HG03342 (cell line): Measurements from ENCODE around the gene DNAH10.

Source experiments
- ATAC-seq: cut with Tn5 transposase; IDR thresholded peaks from one replicate; pipeline ENCODE4 v1.9.1; 2021; ENCODE audit warnings: mild to moderate bottlenecking, moderate library complexity; ENCODE audit not compliant: unreplicated experiment

DNAH10 gene, protein sequence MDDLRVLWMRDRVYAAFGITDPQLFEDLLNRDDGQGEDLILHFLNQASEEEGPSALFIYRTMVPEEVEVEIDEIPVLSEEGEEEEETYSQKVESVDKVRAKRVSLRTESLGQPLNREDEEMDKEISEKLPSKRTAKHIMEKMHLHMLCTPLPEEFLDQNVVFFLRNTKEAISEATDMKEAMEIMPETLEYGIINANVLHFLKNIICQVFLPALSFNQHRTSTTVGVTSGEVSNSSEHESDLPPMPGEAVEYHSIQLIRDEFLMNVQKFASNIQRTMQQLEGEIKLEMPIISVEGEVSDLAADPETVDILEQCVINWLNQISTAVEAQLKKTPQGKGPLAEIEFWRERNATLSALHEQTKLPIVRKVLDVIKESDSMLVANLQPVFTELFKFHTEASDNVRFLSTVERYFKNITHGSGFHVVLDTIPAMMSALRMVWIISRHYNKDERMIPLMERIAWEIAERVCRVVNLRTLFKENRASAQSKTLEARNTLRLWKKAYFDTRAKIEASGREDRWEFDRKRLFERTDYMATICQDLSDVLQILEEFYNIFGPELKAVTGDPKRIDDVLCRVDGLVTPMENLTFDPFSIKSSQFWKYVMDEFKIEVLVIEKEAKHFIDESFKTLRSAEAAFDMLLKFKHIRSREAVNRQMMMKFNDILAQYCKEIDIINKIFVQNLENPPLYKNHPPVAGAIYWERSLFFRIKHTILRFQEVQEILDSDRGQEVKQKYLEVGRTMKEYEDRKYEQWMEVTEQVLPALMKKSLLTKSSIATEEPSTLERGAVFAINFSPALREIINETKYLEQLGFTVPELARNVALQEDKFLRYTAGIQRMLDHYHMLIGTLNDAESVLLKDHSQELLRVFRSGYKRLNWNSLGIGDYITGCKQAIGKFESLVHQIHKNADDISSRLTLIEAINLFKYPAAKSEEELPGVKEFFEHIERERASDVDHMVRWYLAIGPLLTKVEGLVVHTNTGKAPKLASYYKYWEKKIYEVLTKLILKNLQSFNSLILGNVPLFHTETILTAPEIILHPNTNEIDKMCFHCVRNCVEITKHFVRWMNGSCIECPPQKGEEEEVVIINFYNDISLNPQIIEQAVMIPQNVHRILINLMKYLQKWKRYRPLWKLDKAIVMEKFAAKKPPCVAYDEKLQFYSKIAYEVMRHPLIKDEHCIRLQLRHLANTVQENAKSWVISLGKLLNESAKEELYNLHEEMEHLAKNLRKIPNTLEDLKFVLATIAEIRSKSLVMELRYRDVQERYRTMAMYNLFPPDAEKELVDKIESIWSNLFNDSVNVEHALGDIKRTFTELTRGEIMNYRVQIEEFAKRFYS (N-terminal part only)

GRCh38 chr12:123761841-123762714 lies at the start of gene DNAH10:
TSS of gene DNAH10 (plus strand) at chr12:123762301. CDS start at chr12:123762337, 36 bp downstream.
- ATAC-seq, result peak; percentile 64

GRCh38 chr12:123712780-123713319 lies 49.3 kb upstream of the DNAH10 start:
- ATAC-seq, result no peak

- no peak for ATAC-seq
Measured at GRCh38 chr12:123713398-123713797, 48.7 kb upstream of the DNAH10 start.

DNA sequence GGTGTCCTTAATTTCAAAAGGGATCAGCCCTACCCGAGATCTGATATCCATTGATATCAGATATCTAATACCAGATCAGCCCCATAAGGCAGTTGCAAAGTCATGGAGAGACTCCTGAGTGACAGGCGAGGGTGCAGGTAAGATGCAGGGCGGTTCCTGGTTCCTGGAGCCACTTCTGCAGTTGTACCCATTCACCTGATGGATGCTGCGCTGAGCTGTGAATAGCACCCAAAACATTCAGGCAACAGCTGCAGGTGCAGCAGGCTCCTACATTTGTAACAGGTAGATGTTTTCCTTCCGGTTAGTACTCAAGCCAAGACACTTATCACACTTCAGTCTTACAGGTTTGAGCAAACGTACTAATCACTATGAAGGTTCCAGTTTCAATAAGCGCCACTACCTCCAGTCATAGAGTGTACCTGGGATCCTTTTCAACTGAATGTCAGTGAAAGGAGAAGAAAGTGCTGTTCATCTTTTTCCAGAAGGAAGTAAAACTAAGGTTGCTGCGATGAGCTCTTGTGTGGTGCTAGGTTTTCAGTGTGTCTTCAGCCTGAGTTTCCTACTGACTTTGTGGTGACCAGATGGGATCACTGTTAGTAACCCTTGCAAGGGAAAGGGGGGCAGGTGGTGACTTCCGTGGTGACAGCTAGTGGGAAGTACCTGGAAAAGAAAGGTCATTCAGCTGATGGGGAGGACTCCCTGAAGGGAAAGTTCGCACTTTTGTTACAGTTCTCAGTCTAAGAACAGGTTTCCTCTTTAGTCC lies 48.1 kb upstream of the DNAH10 start:
- no peak for ATAC-seq

DNA sequence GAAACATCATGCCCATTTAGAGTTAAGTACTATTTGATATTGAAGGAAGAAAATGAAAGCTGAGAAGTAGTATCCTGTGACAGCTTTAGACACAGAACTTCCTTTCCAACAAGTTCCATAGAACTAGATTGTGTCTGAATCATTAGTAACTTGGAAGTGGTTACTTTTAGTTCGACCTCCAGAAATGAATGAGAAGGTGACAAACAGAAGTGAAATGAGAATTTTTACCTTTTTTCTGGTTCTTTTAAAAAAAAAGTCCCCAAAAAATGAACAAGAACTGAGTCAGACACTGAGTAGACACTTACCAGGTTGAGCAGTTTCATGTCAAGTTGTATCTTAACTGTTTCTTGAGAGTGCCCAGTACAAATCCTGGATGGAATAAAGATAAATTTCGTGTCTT lies 46.9 kb upstream of the DNAH10 start:
- no peak for ATAC-seq

DNA sequence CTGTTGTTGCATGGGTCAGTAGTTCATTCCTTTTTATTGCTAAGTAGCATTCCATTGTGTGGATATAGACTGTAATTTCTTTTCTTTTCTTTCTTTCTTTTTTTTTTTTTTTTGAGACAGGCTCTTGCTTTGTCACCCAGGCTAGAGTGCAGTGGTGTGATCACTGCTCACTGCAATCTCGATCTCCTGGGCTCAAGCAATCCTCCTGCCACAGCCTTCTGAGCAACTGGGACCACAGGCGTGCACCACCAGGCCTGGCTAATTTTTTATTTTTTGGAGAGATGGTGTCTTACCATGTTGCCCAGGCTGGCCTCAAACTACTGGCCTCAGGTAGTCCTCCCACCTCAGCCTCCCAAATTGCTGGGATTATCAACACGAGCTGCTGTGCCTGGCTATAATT lies 44.8 kb upstream of the DNAH10 start:
- ATAC-seq, result no peak

GRCh38 chr12:123720141-123720814 lies 41.8 kb upstream of the DNAH10 start:
- no peak for ATAC-seq

DNA sequence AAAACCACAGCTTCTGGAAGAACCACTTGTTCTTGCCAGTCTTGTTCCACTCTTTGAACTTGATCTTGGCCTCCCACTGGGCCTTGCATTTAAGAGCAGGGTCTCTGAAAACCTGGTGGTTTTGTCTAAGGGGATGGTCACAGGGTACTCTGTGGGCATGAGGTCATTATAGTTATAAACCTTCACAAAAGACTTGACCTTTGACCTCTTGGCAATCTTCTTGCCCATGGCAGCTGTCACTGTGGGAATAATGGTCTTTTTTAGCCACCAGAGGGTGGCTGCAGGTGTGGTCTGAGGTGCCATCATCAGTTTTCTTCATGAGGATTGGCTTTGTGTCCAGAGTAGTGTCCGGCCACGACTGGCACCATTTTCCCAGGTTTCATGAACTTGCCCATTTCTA lies 40.9 kb upstream of the DNAH10 start:
- no peak for ATAC-seq

- no peak for ATAC-seq
Measured at GRCh38 chr12:123723011-123723410, 39.1 kb upstream of the DNAH10 start.

GRCh38 chr12:123723765-123724164 lies 38.3 kb upstream of the DNAH10 start:
- no peak for ATAC-seq

DNA sequence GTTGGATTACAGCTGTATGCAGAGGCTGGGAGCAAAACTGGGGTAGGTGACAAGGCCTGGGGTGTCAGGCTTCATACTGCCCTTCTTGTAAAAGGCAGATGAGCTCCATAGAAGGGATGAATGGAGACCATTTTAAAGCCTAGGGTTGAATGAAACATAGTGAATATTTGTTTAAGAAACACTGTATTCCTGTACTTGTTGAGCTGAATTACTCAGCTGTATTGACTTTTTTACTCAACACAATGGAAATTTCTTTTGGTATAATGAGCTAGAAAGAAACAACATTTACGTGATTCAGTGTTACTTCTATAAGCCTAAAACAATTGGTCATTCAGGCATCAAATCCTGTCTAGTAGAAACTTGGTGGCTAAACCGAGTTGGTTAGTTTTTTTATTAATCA lies 35.9 kb upstream of the DNAH10 start:
- ATAC-seq, result no peak

DNA sequence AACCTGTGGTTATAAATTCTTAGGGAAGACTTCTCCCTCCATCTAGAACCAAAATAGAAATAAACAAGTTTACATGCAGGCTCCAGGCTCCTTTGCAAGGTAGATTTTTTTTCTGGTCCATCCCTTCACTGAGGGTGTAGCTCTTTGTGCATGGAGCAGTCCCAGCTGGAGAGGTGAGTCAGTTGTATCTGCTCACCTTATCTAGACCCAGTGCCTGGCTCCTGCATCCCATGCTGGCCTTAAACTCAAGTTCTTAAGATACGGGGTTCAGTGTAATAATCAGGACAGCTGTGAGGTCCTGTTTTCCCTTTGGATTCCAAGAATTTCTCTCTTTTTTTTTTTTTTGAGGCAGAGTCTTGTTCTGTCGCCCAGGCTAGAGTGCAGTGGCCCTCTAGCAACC lies 35.1 kb upstream of the DNAH10 start:
- no peak for ATAC-seq

DNA sequence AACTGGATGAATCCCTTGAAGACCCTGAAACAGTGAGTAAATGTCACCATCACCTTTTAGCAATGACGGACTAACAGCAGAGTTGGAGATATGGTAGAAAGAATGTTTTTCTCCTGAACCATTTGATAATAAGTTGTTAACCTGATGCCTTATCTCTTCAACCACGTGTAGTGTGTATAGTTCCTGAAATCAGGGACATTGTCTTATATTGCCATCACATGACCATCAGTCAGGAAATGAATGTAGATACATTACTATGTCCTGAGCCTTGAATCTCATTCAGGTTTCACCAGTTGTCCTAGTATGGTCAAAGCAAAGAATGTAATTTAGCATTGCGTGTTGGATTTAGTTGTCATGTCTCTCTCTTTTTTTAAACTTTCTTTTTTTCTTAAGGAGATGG lies 34.2 kb upstream of the DNAH10 start:
- no peak for ATAC-seq

DNA sequence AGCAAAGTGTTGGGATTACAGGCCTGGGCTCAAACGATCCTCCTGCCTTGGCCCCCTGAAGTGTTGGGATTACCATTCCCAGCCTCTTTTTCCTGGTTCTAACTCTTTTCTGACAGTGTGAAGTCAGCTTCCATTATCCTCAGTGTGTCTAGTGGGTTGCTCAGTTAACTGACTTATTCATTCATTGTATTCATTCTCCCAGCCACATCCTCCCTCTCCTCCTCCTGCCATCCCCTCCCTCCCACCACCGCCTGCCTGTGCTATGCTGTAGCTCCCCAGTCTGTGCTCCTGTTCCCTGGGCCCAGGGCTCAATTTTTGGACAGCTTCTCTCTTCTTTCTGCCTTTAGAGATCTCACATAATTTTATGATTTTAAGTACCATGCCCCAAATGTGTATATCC lies 30.5 kb upstream of the DNAH10 start:
- no peak for ATAC-seq

- ATAC-seq, result no peak
Measured at GRCh38 chr12:123732251-123732650, 29.9 kb upstream of the DNAH10 start.

DNA sequence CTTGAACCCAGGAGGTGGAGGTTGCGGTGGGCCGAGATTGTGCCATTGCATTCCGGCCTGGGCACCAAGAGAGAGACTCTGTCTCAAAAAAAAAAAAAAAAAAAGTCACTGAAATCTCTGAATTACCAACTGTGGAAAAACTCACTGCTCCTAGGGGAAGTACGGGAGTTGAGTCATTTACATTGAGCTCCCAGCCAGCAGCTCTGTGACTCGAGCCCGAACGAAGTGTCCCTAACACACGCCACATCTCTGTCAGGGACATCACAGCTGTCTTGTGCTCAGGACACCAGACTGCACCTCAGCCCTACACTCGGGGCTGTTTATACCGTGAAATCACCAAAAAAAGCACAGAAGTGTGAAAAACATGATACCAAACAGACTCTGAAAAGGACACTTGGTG lies 28.9 kb upstream of the DNAH10 start:
- no peak for ATAC-seq

- no peak for ATAC-seq
Measured at GRCh38 chr12:123734268-123734667, 27.8 kb upstream of the DNAH10 start.

DNA sequence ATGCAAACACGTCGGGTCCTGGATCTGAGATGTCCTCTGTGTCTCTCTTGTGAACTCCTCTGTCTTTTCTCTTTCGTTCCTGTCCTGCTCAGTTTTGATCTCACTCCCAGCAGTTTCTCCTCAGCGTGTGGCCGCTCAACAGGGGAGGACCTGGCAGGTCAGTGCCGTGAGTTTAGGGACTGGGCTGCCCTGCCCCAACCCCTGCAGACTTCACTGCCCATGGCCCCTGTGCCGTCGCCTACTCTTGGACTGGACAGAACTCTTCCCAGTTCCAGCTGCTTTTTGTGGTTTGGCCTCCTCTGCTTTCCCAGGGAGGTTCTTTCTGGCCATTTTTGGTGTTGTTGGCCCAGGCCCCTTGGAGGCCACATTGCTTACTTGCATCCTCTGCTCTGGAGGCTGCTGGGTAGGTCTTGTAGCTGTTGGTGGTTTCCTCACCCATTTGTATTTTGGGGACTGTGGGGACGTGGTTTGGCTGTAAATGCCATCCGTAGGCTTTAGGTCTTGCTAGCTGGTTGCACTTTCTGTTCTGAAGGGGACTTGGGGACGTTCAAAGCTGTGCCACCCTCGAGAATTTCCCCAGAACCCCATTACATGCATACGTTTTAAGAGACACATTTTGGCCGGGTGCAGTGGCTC lies 20.0 kb upstream of the DNAH10 start:
- ATAC-seq, result no peak
